OCI-LY1 (cell line): ENCODE results near the gene SIRPG.

Experiments used
- H2AFZ ChIP-seq: fragments of 200-600 bp; sonication (generic), shearing (Covaris generic); 2 replicates; pipeline ENCODE4 v1.6.0; 2014; ENCODE audit warnings: antibody characterized with exemption, mild to moderate bottlenecking, low read length
- H3F3A ChIP-seq: fragments of 200-600 bp; sonication (generic), shearing (Covaris generic); 2 replicates; pipeline ENCODE4 v1.6.0; 2014; ENCODE audit warnings: mild to moderate bottlenecking, antibody characterized with exemption, low read length, moderate library complexity; ENCODE audit not compliant: insufficient read depth
- H3K27ac ChIP-seq: fragments of 200-600 bp; sonication (generic); 2 replicates; pipeline ENCODE4 v1.5.1; 2014; ENCODE audit warnings: low read length, mixed run types, mild to moderate bottlenecking, low read depth; ENCODE audit not compliant: poor library complexity, severe bottlenecking
- H3K27me3 ChIP-seq: fragments of 200-600 bp; sonication (generic); 2 replicates; pipeline ENCODE4 v1.6.0; 2014; ENCODE audit warnings: antibody characterized with exemption, mild to moderate bottlenecking, low read length, moderate library complexity; ENCODE audit not compliant: insufficient read depth
- H3K36me3 ChIP-seq: fragments of 200-600 bp; sonication (generic); 2 replicates; pipeline ENCODE4 v1.6.1; 2014; ENCODE audit warnings: mild to moderate bottlenecking, antibody characterized with exemption, low read length, moderate library complexity, mixed read lengths; ENCODE audit not compliant: insufficient read depth
- H3K4me1 ChIP-seq: fragments of 200-600 bp; sonication (generic); 2 replicates; pipeline ENCODE4 v1.5.1; 2014; ENCODE audit warnings: mild to moderate bottlenecking, low read length, moderate library complexity; ENCODE audit not compliant: insufficient read depth, severe bottlenecking
- H3K4me2 ChIP-seq: fragments of 200-600 bp; sonication (generic), shearing (Covaris generic); 2 replicates; pipeline ENCODE4 v1.6.1; 2014; ENCODE audit warnings: low read length
- H3K4me3 ChIP-seq: fragments of 200-600 bp; sonication (generic); 2 replicates; pipeline ENCODE4 v1.5.1; 2014; ENCODE audit warnings: low read length, low read depth, mild to moderate bottlenecking, mixed read lengths; ENCODE audit not compliant: poor library complexity, severe bottlenecking
- H3K79me2 ChIP-seq: fragments of 200-600 bp; shearing (Covaris generic); 2 replicates; pipeline ENCODE4 v1.6.1; 2016; ENCODE audit warnings: mixed run types, low read length, mixed read lengths; ENCODE audit not compliant: insufficient read depth
- H3K9ac ChIP-seq: fragments of 200-600 bp; sonication (generic), shearing (Covaris generic); 2 replicates; pipeline ENCODE4 v1.6.1; 2014; ENCODE audit warnings: mild to moderate bottlenecking, low read length, mixed read lengths
- H3K9me2 ChIP-seq: fragments of 200-600 bp; sonication (generic), shearing (Covaris generic); 2 replicates; pipeline ENCODE4 v1.6.1; 2014; ENCODE audit warnings: low read depth, mild to moderate bottlenecking, low read length, mixed read lengths
- H3K9me3 ChIP-seq: fragments of 200-600 bp; shearing (Covaris generic); 2 replicates; pipeline ENCODE4 v1.6.1; 2014; ENCODE audit warnings: low read length, mixed read lengths
- H4K20me1 ChIP-seq: fragments of 200-600 bp; sonication (generic), shearing (Covaris generic); 2 replicates; pipeline ENCODE4 v1.6.0; 2016; ENCODE audit warnings: mild to moderate bottlenecking, low read length; ENCODE audit not compliant: insufficient read depth
- CTCF ChIP-seq: fragments of 200-600 bp; sonication (generic), shearing (Covaris generic); IDR thresholded peaks from 2 replicates; pipeline ENCODE4 v1.5.1; 2017; ENCODE audit warnings: mild to moderate bottlenecking, antibody characterized with exemption, low read length, moderate library complexity, mixed read lengths
- EZH2 ChIP-seq: fragments of 200-600 bp; sonication (generic), shearing (Covaris generic); IDR thresholded peaks from 2 replicates; pipeline ENCODE4 v1.8.0; 2017; ENCODE audit warnings: borderline replicate concordance, mixed run types, mild to moderate bottlenecking, antibody characterized with exemption, low read length, moderate library complexity, mixed read lengths

SIRPG gene

GRCh38 chr20:1623501-1624205, 33.9 kb downstream of the SIRPG start:
- Histone ChIP-seq H3F3A (no peaks in the 10 kb centered on the region), H4K20me1 (no peaks in the 10 kb centered on the region), H3K27me3 (no peaks in the 10 kb centered on the region; the same call in 1 of the 2 replicates), H3K9me2 (no peaks in the 10 kb centered on the region), H3K79me2 (no peaks in the 10 kb centered on the region), H3K4me1 (no peaks in the 10 kb centered on the region), H3K9ac (no peak overlapping the region), H3K27ac (no peak overlapping the region), H3K4me2 (no peak overlapping the region), H3K9me3 (no peaks in the 10 kb centered on the region), H3K4me3 (no peak overlapping the region), H3K36me3 (no peaks in the 10 kb centered on the region), H2AFZ (no peak overlapping the region)
- TF ChIP-seq EZH2 = no peak
- TF ChIP-seq CTCF = no peak

- no peaks in the 10 kb centered on the region for H3K79me2 ChIP-seq
- no peaks in the 10 kb centered on the region for H3K36me3 ChIP-seq
- H3K4me2 ChIP-seq = no peak overlapping the region
- H3K27ac ChIP-seq = no peak overlapping the region
- no peaks in the 10 kb centered on the region for H3F3A ChIP-seq
- no peaks in the 10 kb centered on the region for H3K9me3 ChIP-seq
- no peak overlapping the region for H2AFZ ChIP-seq
- H3K4me1 ChIP-seq = no peaks in the 10 kb centered on the region
- no peaks in the 10 kb centered on the region for H3K9me2 ChIP-seq
- H3K4me3 ChIP-seq = no peak overlapping the region
- no peaks in the 10 kb centered on the region for H4K20me1 ChIP-seq
- no peaks in the 10 kb centered on the region; the same call in 1 of the 2 replicates for H3K27me3 ChIP-seq
- TF ChIP-seq EZH2 (no peak), CTCF (no peak)
- no peak overlapping the region for H3K9ac ChIP-seq
These were observed 35.1 kb downstream of the SIRPG start for GRCh38 chr20:1622450-1622849.

- Histone ChIP-seq H3F3A (no peaks in the 10 kb centered on the region), H3K4me3 (no peak overlapping the region), H3K4me1 (no peaks in the 10 kb centered on the region), H3K27me3 (no peaks in the 10 kb centered on the region; the same call in 1 of the 2 replicates), H3K27ac (no peak overlapping the region), H3K9me2 (no peaks in the 10 kb centered on the region), H2AFZ (no peak overlapping the region), H3K36me3 (no peaks in the 10 kb centered on the region), H4K20me1 (no peaks in the 10 kb centered on the region), H3K9me3 (no peaks in the 10 kb centered on the region), H3K79me2 (no peaks in the 10 kb centered on the region), H3K9ac (no peak overlapping the region), H3K4me2 (no peak overlapping the region)
- no peak for TF ChIP-seq EZH2
- TF ChIP-seq CTCF = no peak
These were observed 36.3 kb downstream of the SIRPG start for GRCh38 chr20:1621316-1621715.
